Astrocyte of the spinal cord (primary cell): ENCODE results near the gene L3MBTL1.

Experiments used
- DNase-seq: peaks from one replicate; pipeline ENCODE4 v3.0.0; 2011; ENCODE audit warnings: low read depth, low spot score
- H3K4me3 ChIP-seq: 2 replicates; pipeline ENCODE4 v1.5.1; 2011; ENCODE audit warnings: low read depth, mild to moderate bottlenecking, low read length, moderate library complexity
- in situ Hi-C: cut with HindIII; loops from 2 replicates; pipeline ENCODE4 v1.10.0; 2017; ENCODE audit warnings: low sequenced_read_pairs
- TF ChIP-seq, protein P1 (sequence below): IDR thresholded peaks from 2 replicates; pipeline ENCODE4 v1.5.1; 2012; ENCODE audit warnings: low read depth, mild to moderate bottlenecking, low read length, inconsistent platforms

Gene L3MBTL1

GRCh38 chr20:43472671-43473380 is 34.7 kb upstream of the L3MBTL1 start:
- in situ Hi-C loops: no loop called here
- H3K4me3 ChIP-seq: no peak overlapping the region
- DNase-seq: no peak
- TF ChIP-seq, protein P1, sequence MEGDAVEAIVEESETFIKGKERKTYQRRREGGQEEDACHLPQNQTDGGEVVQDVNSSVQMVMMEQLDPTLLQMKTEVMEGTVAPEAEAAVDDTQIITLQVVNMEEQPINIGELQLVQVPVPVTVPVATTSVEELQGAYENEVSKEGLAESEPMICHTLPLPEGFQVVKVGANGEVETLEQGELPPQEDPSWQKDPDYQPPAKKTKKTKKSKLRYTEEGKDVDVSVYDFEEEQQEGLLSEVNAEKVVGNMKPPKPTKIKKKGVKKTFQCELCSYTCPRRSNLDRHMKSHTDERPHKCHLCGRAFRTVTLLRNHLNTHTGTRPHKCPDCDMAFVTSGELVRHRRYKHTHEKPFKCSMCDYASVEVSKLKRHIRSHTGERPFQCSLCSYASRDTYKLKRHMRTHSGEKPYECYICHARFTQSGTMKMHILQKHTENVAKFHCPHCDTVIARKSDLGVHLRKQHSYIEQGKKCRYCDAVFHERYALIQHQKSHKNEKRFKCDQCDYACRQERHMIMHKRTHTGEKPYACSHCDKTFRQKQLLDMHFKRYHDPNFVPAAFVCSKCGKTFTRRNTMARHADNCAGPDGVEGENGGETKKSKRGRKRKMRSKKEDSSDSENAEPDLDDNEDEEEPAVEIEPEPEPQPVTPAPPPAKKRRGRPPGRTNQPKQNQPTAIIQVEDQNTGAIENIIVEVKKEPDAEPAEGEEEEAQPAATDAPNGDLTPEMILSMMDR: no peak

DNA sequence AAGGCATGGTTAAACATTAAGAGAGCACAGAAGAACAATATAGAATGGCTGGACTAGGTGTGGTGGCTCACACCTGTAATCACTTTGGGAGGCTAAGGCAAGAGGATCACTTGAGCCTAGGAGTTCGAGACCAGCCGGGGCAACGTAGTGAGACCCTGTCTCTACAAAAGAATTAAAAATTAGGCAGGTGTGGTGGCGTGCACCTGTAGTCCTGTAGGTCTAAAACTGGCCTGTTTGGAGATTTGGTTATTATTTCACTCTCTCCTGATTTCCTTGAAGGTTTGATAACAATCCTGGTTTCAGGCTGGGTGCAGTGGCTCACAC is 34.2 kb upstream of the L3MBTL1 start:
- in situ Hi-C loops: no loop called here
- DNase-seq: no peak
- TF ChIP-seq, protein P1: no peak
- no peak overlapping the region for H3K4me3 ChIP-seq

DNA sequence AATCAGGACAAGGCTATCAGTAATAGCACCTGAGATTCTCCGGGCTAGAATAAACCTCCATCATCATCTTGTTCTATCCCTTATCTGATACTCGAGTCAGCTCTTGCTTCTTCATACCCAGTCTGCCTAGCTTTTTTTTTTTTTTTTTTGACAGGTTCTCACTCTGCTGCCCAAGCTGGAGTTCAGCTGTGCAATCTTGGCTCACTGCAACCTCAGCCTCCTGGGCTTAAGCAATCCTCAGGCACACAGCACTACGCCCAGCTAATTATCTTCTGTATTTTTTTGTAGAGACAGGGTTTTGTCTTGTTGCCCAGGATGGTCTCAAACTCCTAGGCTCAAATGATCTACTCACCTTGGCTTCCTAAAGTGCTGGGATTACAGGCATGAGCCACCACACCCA is 30.3 kb upstream of the L3MBTL1 start:
- H3K4me3 ChIP-seq: no peak overlapping the region
- no peak for DNase-seq
- TF ChIP-seq, protein P1: no peak
- in situ Hi-C loops: no loop called here

- in situ Hi-C loops: no loop called here
- H3K4me3 ChIP-seq: no peak overlapping the region
- TF ChIP-seq, protein P1: no peak
- DNase-seq: no peak
Observed at GRCh38 chr20:43477619-43478018, 29.9 kb upstream of the L3MBTL1 start.

DNA sequence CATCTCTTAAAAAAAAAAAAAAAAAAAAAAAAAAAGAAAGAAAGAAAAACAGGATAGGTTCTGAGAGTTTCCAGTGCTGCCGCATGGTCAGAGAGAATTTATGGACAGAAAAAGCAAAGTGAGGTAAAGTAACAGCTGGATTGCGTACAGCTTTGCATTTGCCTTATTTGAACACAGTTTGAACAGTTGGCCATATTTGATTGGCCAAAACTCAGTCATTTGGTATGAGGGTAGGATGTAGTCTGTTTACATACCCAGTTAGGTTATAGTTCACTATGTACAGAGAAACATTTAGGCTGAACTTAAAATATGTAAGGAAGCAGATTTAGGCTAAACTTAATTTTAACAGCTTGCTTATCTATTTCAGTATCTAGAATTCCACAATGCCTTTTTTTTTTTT is 17.5 kb upstream of the L3MBTL1 start:
- TF ChIP-seq, protein P1: no peak
- DNase-seq: no peak
- in situ Hi-C loops: no loop called here
- H3K4me3 ChIP-seq: no peak overlapping the region

- DNase-seq: no peak
- no peak overlapping the region for H3K4me3 ChIP-seq
- in situ Hi-C loops: no loop called here
- TF ChIP-seq, protein P1: no peak
Observed at GRCh38 chr20:43492101-43492500, 15.4 kb upstream of the L3MBTL1 start.
